ENCODE data around the gene ITGBL1. TPM values are rescaled to one million over a fixed set of nuclear protein-coding genes. Genes with fewer than 3 reads are reported as not detected.

The ITGBL1 gene
- total RNA-seq, 4 donors from 2014 or later: 1.3 to 3.5 (median 2.4) TPM

- DNase-seq (ENCODE audit: low spot score) (no peak), ATAC-seq (ENCODE audit: low FRiP score) (no peak)
- TF ChIP-seq CTCF (IDR thresholded peaks at IDR 0.05): no peak
These were observed 255.2 kb downstream of the ITGBL1 start for GRCh38 chr13:101707659-101708058.

- TF ChIP-seq CTCF (IDR thresholded peaks at IDR 0.05): no peak
- DNase-seq (ENCODE audit: low spot score) (no peak), ATAC-seq (ENCODE audit: low FRiP score) (no peak)
These were observed 255.6 kb downstream of the ITGBL1 start for GRCh38 chr13:101708115-101708514.

- TF ChIP-seq CTCF (IDR thresholded peaks at IDR 0.05): no peak
- DNase-seq (ENCODE audit: low spot score): no peak
- no peak for ATAC-seq (ENCODE audit: low FRiP score)
These were observed 257.5 kb downstream of the ITGBL1 start for GRCh38 chr13:101709952-101710351.

- TF ChIP-seq CTCF (IDR thresholded peaks at IDR 0.05): no peak
- ATAC-seq (ENCODE audit: low FRiP score): no peak
- DNase-seq (ENCODE audit: low spot score): no peak
These were observed 259.0 kb downstream of the ITGBL1 start for GRCh38 chr13:101711307-101712025.

- DNase-seq (ENCODE audit: low spot score): no peak
- TF ChIP-seq CTCF (IDR thresholded peaks at IDR 0.05): no peak
- ATAC-seq (ENCODE audit: low FRiP score): no peak
These were observed 259.5 kb downstream of the ITGBL1 start for GRCh38 chr13:101712026-101712348.

- ATAC-seq (ENCODE audit: low FRiP score) (no peak), DNase-seq (ENCODE audit: low spot score) (no peak)
- no peak for TF ChIP-seq CTCF (IDR thresholded peaks at IDR 0.05)
These were observed 261.7 kb downstream of the ITGBL1 start for GRCh38 chr13:101714195-101714594.

- ATAC-seq (ENCODE audit: low FRiP score): no peak
- no peak for TF ChIP-seq CTCF (IDR thresholded peaks at IDR 0.05)
- no peak for DNase-seq (ENCODE audit: low spot score)
These were observed 264.9 kb downstream of the ITGBL1 start for GRCh38 chr13:101717353-101717752.
